Neural cell (in vitro differentiated cells): ENCODE measurements around the gene SLC29A1. TPM values are rescaled to one million over a fixed set of nuclear protein-coding genes. Genes with fewer than 3 reads are reported as not detected.

Source experiments
- H2AFZ ChIP-seq: fragments of 200-600, 300-800 bp; sonication (generic), shearing (Covaris generic); 2 replicates; pipeline ENCODE4 v1.6.0; 2014; ENCODE audit warnings: low read depth, mild to moderate bottlenecking, antibody characterized with exemption, low read length, moderate library complexity
- H3F3A ChIP-seq: fragments of 200-600 bp; shearing (Covaris generic); 2 replicates; pipeline ENCODE4 v1.6.1; 2016; ENCODE audit warnings: mild to moderate bottlenecking, moderate library complexity, mixed read lengths, antibody characterized with exemption, low read length; ENCODE audit not compliant: insufficient read depth, poor library complexity, severe bottlenecking
- H3K27ac ChIP-seq: fragments of 200-600, 300-800 bp; sonication (generic), shearing (Covaris generic); 2 replicates; pipeline ENCODE4 v1.5.1; 2014; ENCODE audit warnings: mild to moderate bottlenecking, low read length, moderate library complexity
- H3K27me3 ChIP-seq: fragments of 300-800, 200-600 bp; sonication (generic), shearing (Covaris generic); 2 replicates; pipeline ENCODE4 v1.6.0; 2014; ENCODE audit warnings: mild to moderate bottlenecking, low read depth, low read length, moderate library complexity; ENCODE audit not compliant: insufficient read depth
- H3K36me3 ChIP-seq: fragments of 300-800, 200-600 bp; sonication (generic), shearing (Covaris generic); 2 replicates; pipeline ENCODE4 v1.5.1; 2014; ENCODE audit warnings: mild to moderate bottlenecking, antibody characterized with exemption, low read length, moderate library complexity; ENCODE audit not compliant: insufficient read depth
- H3K4me2 ChIP-seq: fragments of 300-800, 200-600 bp; sonication (generic), shearing (Covaris generic); 2 replicates; pipeline ENCODE4 v1.6.0; 2014; ENCODE audit warnings: mild to moderate bottlenecking, low read length
- H3K4me3 ChIP-seq: fragments of 300-800, 200-600 bp; sonication (generic), shearing (Covaris generic); 2 replicates; pipeline ENCODE4 v1.5.1; 2014; ENCODE audit warnings: mild to moderate bottlenecking, low read length, moderate library complexity
- H3K79me2 ChIP-seq: fragments of 200-600 bp; shearing (Covaris generic); replicated peaks from 2 replicates; pipeline ENCODE4 v1.6.0; 2014; ENCODE audit warnings: mild to moderate bottlenecking, low read length, moderate library complexity; ENCODE audit not compliant: insufficient read depth
- H3K9ac ChIP-seq: fragments of 300-800, 200-600 bp; sonication (generic), shearing (Covaris generic); 2 replicates; pipeline ENCODE4 v1.6.1; 2016; ENCODE audit warnings: mild to moderate bottlenecking, low read length, mixed read lengths
- H3K9me2 ChIP-seq: fragments of 200-600 bp; shearing (Covaris generic); 2 replicates; pipeline ENCODE4 v1.6.1; 2016; ENCODE audit warnings: mild to moderate bottlenecking, low read length, mixed read lengths; ENCODE audit not compliant: insufficient read depth
- H3K9me3 ChIP-seq: fragments of 200-600, 300-800 bp; sonication (generic), shearing (Covaris generic); 2 replicates; pipeline ENCODE4 v1.6.1; 2016; ENCODE audit warnings: mild to moderate bottlenecking, mixed run types, low read length, moderate library complexity, mixed read lengths
- H4K20me1 ChIP-seq: fragments of 200-600 bp; shearing (Covaris generic); 2 replicates; pipeline ENCODE4 v1.6.1; 2016; ENCODE audit warnings: mild to moderate bottlenecking, mixed run types; ENCODE audit not compliant: insufficient read depth
- CTCF ChIP-seq: fragments of 450-650 bp; IDR thresholded peaks from 2 replicates; pipeline ENCODE4 v1.5.1; 2014; ENCODE audit warnings: antibody characterized with exemption, mild to moderate bottlenecking, moderate library complexity; ENCODE audit not compliant: poor library complexity, severe bottlenecking
- EP300 ChIP-seq: fragments of 450-650 bp; conservative IDR thresholded peaks from 2 replicates; pipeline ENCODE4 v1.6.1; 2014; ENCODE audit warnings: antibody characterized with exemption, mild to moderate bottlenecking, moderate library complexity; ENCODE audit not compliant: poor library complexity, severe bottlenecking
- EZH2 ChIP-seq: fragments of 200-600, 300-800 bp; shearing (Covaris generic), sonication (generic); IDR thresholded peaks from 2 replicates; pipeline ENCODE4 v1.6.1; 2014; ENCODE audit warnings: antibody characterized with exemption, low read length, borderline replicate concordance, mild to moderate bottlenecking; ENCODE audit not compliant: insufficient read depth, poor library complexity, severe bottlenecking
- MXI1 ChIP-seq: fragments of 450-650 bp; conservative IDR thresholded peaks from 2 replicates; pipeline ENCODE4 v1.6.1; 2014; ENCODE audit warnings: antibody characterized with exemption, mild to moderate bottlenecking; ENCODE audit not compliant: poor library complexity, severe bottlenecking
- POLR2AphosphoS5 ChIP-seq: IDR thresholded peaks from 2 replicates; pipeline ENCODE4 v1.6.1; 2012
- RAD21 ChIP-seq: fragments of 450-650 bp; conservative IDR thresholded peaks from 2 replicates; pipeline ENCODE4 v1.6.1; 2014; ENCODE audit warnings: antibody characterized with exemption, mild to moderate bottlenecking, moderate library complexity
- REST ChIP-seq: IDR thresholded peaks from 2 replicates; pipeline ENCODE4 v1.6.1; 2012; ENCODE audit warnings: borderline replicate concordance
- SMC3 ChIP-seq: fragments of 450-650 bp; conservative IDR thresholded peaks from 2 replicates; pipeline ENCODE4 v1.6.1; 2014; ENCODE audit warnings: antibody characterized with exemption, mild to moderate bottlenecking, moderate library complexity; ENCODE audit not compliant: poor library complexity
- TAF1 ChIP-seq: IDR thresholded peaks from 2 replicates; pipeline ENCODE4 v1.6.1; 2012; ENCODE audit warnings: low read depth
- polyA plus RNA-seq: library from polyadenylated mRNA; depleted of rRNA; stranded (reverse); fragments of >200 nt; gene quantifications from 2 replicates; pipeline ENCODE4 v1.2.3, GENCODE V29; 2014

The SLC29A1 gene
- polyA plus RNA-seq, 1 donor from 2014 or later, result 18.9 TPM

- H3K27me3 ChIP-seq, result no peaks in the 10 kb centered on the region
- no peak overlapping the region for H3K27ac ChIP-seq
- H3K9me3 ChIP-seq, result no peaks in the 10 kb centered on the region
- H3K4me2 ChIP-seq, result no peak overlapping the region
- no peaks in the 10 kb centered on the region for H3K79me2 ChIP-seq
- no peak overlapping the region for H3K4me3 ChIP-seq
- no peak overlapping the region for H3K9ac ChIP-seq
- H3K9me2 ChIP-seq, result no peaks in the 10 kb centered on the region
- no peak for TF ChIP-seq TAF1
- H4K20me1 ChIP-seq, result no peaks in the 10 kb centered on the region
- no peaks in the 10 kb centered on the region for H3F3A ChIP-seq
- H3K36me3 ChIP-seq, result no peaks in the 10 kb centered on the region
- H2AFZ ChIP-seq, result no peak overlapping the region
These were observed 12.1 kb upstream of the SLC29A1 start for GRCh38 chr6:44211284-44211683.

- Histone ChIP-seq H3K9me3 (no peaks in the 10 kb centered on the region), H3F3A (no peaks in the 10 kb centered on the region), H3K4me2 (no peak overlapping the region), H3K4me3 (no peak overlapping the region), H3K9ac (no peak overlapping the region), H3K27me3 (peaks cover 3% of the 10 kb centered on the region), H3K27ac (no peak overlapping the region), H3K36me3 (no peaks in the 10 kb centered on the region), H2AFZ (no peak overlapping the region), H4K20me1 (no peaks in the 10 kb centered on the region), H3K79me2 (no peaks in the 10 kb centered on the region), H3K9me2 (no peaks in the 10 kb centered on the region)
- no peak for TF ChIP-seq SMC3
- no peak for TF ChIP-seq REST
- no peak for TF ChIP-seq MXI1
- no peak for TF ChIP-seq POLR2AphosphoS5
- no peak for TF ChIP-seq TAF1
- TF ChIP-seq CTCF, result no peak
- TF ChIP-seq RAD21, result no peak
- TF ChIP-seq EZH2, result no peak
- TF ChIP-seq EP300, result no peak
These were observed 9.1 kb upstream of the SLC29A1 start for GRCh38 chr6:44214307-44214706.
